C4-2B (cell line): ENCODE measurements around the gene SLC25A1.

ENCODE experiments used
- ZFX ChIP-seq: fragments of 450-650 bp; IDR thresholded peaks from 2 replicates; pipeline ENCODE4 v1.6.1; 2017
- TF ChIP-seq, protein P1 (sequence below): fragments of 450-650 bp; conservative IDR thresholded peaks from 2 replicates; pipeline ENCODE4 v1.5.1; 2017; ENCODE audit warnings: mild to moderate bottlenecking

DNA sequence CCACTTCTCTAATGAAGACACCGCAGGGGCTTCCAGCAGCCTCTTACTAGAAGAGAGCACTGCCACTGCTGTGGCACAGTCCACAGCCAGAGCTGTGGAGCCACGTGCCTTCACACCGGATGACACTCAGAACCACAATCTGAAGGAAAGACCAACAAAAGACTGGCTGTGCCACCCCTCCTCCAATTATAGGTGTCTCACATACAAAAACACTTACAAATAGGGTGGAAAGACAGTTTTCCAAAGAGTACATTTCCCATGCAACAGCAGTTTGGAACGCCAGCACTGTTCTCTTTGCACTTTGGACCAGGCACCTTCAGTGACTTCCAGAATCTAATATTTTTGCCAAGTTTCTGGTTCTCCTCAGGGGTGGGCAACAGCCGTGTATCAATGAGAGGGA lies 38.0 kb upstream of the SLC25A1 start:
- TF ChIP-seq, protein P1, sequence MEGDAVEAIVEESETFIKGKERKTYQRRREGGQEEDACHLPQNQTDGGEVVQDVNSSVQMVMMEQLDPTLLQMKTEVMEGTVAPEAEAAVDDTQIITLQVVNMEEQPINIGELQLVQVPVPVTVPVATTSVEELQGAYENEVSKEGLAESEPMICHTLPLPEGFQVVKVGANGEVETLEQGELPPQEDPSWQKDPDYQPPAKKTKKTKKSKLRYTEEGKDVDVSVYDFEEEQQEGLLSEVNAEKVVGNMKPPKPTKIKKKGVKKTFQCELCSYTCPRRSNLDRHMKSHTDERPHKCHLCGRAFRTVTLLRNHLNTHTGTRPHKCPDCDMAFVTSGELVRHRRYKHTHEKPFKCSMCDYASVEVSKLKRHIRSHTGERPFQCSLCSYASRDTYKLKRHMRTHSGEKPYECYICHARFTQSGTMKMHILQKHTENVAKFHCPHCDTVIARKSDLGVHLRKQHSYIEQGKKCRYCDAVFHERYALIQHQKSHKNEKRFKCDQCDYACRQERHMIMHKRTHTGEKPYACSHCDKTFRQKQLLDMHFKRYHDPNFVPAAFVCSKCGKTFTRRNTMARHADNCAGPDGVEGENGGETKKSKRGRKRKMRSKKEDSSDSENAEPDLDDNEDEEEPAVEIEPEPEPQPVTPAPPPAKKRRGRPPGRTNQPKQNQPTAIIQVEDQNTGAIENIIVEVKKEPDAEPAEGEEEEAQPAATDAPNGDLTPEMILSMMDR, result no peak
- no peak for TF ChIP-seq ZFX
